IMR-90 (cell line): ENCODE measurements around the gene GPC6. TPM values are rescaled to one million over a fixed set of nuclear protein-coding genes. Genes with fewer than 3 reads are reported as not detected.

Source experiments
- ATAC-seq: fragments of 200-7000 bp; cut with Tn5 transposase; 2 replicates; pipeline ENCODE4 v1.9.1; 2020; ENCODE audit warnings: low read depth, mild to moderate bottlenecking, moderate library complexity
- BruUV-seq: library from RNA; stranded (reverse); fragments of 400-500 nt; replicated peaks from 2 replicates; lab custom pipeline; 2021; lab: Mats Ljungman, UMichigan
- CTCF ChIA-PET: fragments of 300-600 bp; formaldehyde crosslinking; extraction: SDS; loops from one replicate; lab custom pipeline; 2021; ENCODE audit warnings: antibody characterized with exemption; lab: Yijun Ruan, JAX
- POLR2A ChIA-PET: fragments of 300-600 bp; sonication (Branson Sonifier 250); formaldehyde crosslinking; loops from one replicate; lab custom pipeline; 2022; ENCODE audit warnings: antibody characterized with exemption; ENCODE audit not compliant: unreplicated experiment; lab: Charles Lee
- DNase-seq: peaks from one replicate; pipeline ENCODE4 v3.0.0; 2013
- H2AFZ ChIP-seq: replicated peaks from 2 replicates; pipeline ENCODE3; 2013; ENCODE audit warnings: low read length, mild to moderate bottlenecking; ENCODE audit not compliant: poor library complexity
- H2AK5ac ChIP-seq: 2 replicates; pipeline ENCODE4 v1.6.1; 2013; ENCODE audit warnings: low read depth, low read length, inconsistent platforms
- H2AK9ac ChIP-seq: replicated peaks from 2 replicates; pipeline ENCODE3; 2013; ENCODE audit warnings: mild to moderate bottlenecking, low read depth, low read length, moderate library complexity; ENCODE audit not compliant: poor library complexity
- H2BK120ac ChIP-seq: 2 replicates; pipeline ENCODE4 v1.6.1; 2013; ENCODE audit warnings: low read depth, low read length, inconsistent platforms
- H2BK15ac ChIP-seq: 3 replicates; pipeline ENCODE4 v1.6.1; 2013; ENCODE audit warnings: low read depth, low read length, inconsistent platforms
- H2BK20ac ChIP-seq: 2 replicates; pipeline ENCODE4 v1.6.1; 2013; ENCODE audit warnings: low read depth, mild to moderate bottlenecking, inconsistent platforms, low read length, moderate library complexity
- H2BK5ac ChIP-seq: 2 replicates; pipeline ENCODE4 v1.6.1; 2013; ENCODE audit warnings: mild to moderate bottlenecking, low read depth, low read length, inconsistent platforms; ENCODE audit not compliant: poor library complexity, severe bottlenecking
- H3K14ac ChIP-seq: replicated peaks from 2 replicates; pipeline ENCODE4 v1.6.1; 2013; ENCODE audit warnings: low read depth, low read length, inconsistent platforms
- H3K18ac ChIP-seq: 2 replicates; pipeline ENCODE4 v1.6.1; 2013; ENCODE audit warnings: low read depth, low read length, control low read depth
- H3K23ac ChIP-seq: 2 replicates; pipeline ENCODE4 v1.6.1; 2013; ENCODE audit warnings: low read depth, low read length, inconsistent platforms
- H3K27ac ChIP-seq: 2 replicates; pipeline ENCODE4 v1.5.1; 2013; ENCODE audit warnings: mild to moderate bottlenecking, control low read depth, low read length; ENCODE audit not compliant: insufficient read depth
- H3K27me3 ChIP-seq: 2 replicates; pipeline ENCODE4 v1.6.1; 2013; ENCODE audit warnings: low read length; ENCODE audit not compliant: control insufficient read depth, insufficient read depth
- H3K36me3 ChIP-seq: 2 replicates; pipeline ENCODE4 v1.6.1; 2013; ENCODE audit warnings: low read length, mixed read lengths; ENCODE audit not compliant: control insufficient read depth, insufficient read depth
- H3K4ac ChIP-seq: 2 replicates; pipeline ENCODE4 v1.6.1; 2013; ENCODE audit warnings: low read depth, low read length, inconsistent platforms
- H3K4me1 ChIP-seq: 2 replicates; pipeline ENCODE4 v1.6.1; 2013; ENCODE audit warnings: low read length, mixed read lengths; ENCODE audit not compliant: control insufficient read depth, insufficient read depth
- H3K4me2 ChIP-seq: 2 replicates; pipeline ENCODE4 v1.6.1; 2013; ENCODE audit warnings: low read depth, mild to moderate bottlenecking, control low read depth, low read length, moderate library complexity
- H3K4me3 ChIP-seq: 2 replicates; pipeline ENCODE4 v1.5.1; 2013; ENCODE audit warnings: low read depth, mild to moderate bottlenecking, control low read depth, low read length, moderate library complexity; ENCODE audit not compliant: insufficient read depth
- H3K56ac ChIP-seq: 2 replicates; pipeline ENCODE4 v1.6.1; 2013; ENCODE audit warnings: low read length, inconsistent platforms; ENCODE audit not compliant: insufficient read depth; ENCODE audit errors: extremely low read depth
- H3K79me1 ChIP-seq, 2 experiments: 2 replicates each; pipeline ENCODE4 v1.6.1; 2013; ENCODE audit warnings: low read length in 2 of 2, inconsistent platforms in 1 of 2, low read depth in 1 of 2
- H3K9ac ChIP-seq: 2 replicates; pipeline ENCODE4 v1.6.1; 2013; ENCODE audit warnings: low read depth, low read length, control low read depth
- H3K9me1 ChIP-seq: 2 replicates; pipeline ENCODE4 v1.6.1; 2013; ENCODE audit warnings: low read length, inconsistent platforms; ENCODE audit not compliant: insufficient read depth
- H3K9me3 ChIP-seq: 2 replicates; pipeline ENCODE4 v1.6.1; 2013; ENCODE audit warnings: low read length; ENCODE audit not compliant: control insufficient read depth, insufficient read depth
- H4K20me1 ChIP-seq: 2 replicates; pipeline ENCODE4 v1.6.1; 2013; ENCODE audit warnings: low read length, inconsistent platforms; ENCODE audit not compliant: insufficient read depth
- H4K5ac ChIP-seq: 2 replicates; pipeline ENCODE4 v1.6.1; 2013; ENCODE audit warnings: mild to moderate bottlenecking, low read depth, low read length, control low read depth
- H4K8ac ChIP-seq, 2 experiments: 2 replicates each; pipeline ENCODE4 v1.6.1; 2013; ENCODE audit warnings: low read depth in 2 of 2, low read length in 2 of 2, control low read depth in 1 of 2, inconsistent platforms in 1 of 2
- H4K91ac ChIP-seq: 2 replicates; pipeline ENCODE4 v1.6.1; 2013; ENCODE audit warnings: low read depth, low read length, inconsistent platforms; ENCODE audit not compliant: insufficient read depth
- CHD1 ChIP-seq: IDR thresholded peaks from 2 replicates; pipeline ENCODE4 v1.6.1; 2012; ENCODE audit warnings: low read depth, low read length, improper control_type of control experiment
- WGBS, 2 experiments: methylation state at CpG; one replicate each; pipeline versions ENCODE4 v1.1.5 to v1.1.7; 2013; ENCODE audit warnings: missing lambda C conversion rate in 2 of 2; ENCODE audit not compliant: insufficient read length in 1 of 2; ENCODE audit errors: extremely low coverage in 2 of 2; 5-methylcytosine and 5-hydroxymethylcytosine counted together
- dilution Hi-C: fragments of 300-500 bp; cut with HindIII; formaldehyde crosslinking; loops from one replicate; pipeline ENCODE4 v1.14.3; 2018; ENCODE audit warnings: low sequenced_read_pairs; ENCODE audit not compliant: unreplicated experiment
- in situ Hi-C: fragments of 300-500 bp; cut with MboI; formaldehyde crosslinking; loops from 3 replicates; pipeline ENCODE4 v1.14.3; 2019; ENCODE audit warnings: low sequenced_read_pairs, inconsistent platforms, mixed read lengths
- intact Hi-C: fragments of 100-400 bp; cut with micrococcal nuclease; formaldehyde crosslinking; loops from 2 replicates; pipeline ENCODE4 v1.10.0; 2022
- polyA plus RNA-seq, 3 experiments: library from polyadenylated mRNA; depleted of rRNA; stranded (reverse); fragments of >200 nt; gene quantifications; 2 replicates each; pipeline ENCODE4 v1.2.3, GENCODE V29; 2012; ENCODE audit warnings: low replicate concordance in 1 of 3
- total RNA-seq: library from RNA; depleted of rRNA; stranded (reverse); fragments of >200 nt; gene quantifications from 2 replicates; pipeline ENCODE4 v1.2.3, GENCODE V29; 2012

Gene GPC6
- total and polyA plus RNA-seq, 2 of the 4 experiments (the other 2 are of a cell fraction), result 14.9 to 39.4 TPM

DNA sequence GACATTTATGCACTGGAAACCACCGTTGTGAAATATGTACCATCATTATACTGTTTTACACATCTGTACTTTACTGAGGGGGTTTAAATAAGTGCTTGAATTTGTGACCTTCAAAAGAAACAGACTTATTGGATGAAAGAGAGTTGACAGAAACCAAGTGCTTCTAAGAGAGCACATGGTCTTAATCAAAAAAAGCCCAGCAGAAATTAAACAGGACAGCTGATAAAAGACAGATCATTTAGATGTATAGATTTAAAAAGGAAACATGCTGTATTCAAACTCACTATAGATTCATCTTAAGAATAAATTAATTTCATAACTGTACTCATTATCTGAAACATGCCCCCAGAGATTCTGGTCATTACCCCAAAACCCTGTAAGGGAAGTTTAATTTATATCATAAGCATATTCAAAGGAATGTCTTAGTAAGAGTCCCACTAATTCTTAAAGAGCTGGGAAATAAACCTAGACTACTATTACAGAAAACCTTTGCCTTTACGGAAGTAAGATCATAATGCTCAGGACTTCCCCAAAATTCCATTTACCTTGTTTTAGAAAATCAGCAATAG is 831.1 kb downstream of the GPC6 start:
- dilution Hi-C loops, result no loop called here
- no peak for TF ChIP-seq CHD1
- no TSS peak for BruUV-seq
- ATAC-seq, result no peak
- no CpG with 5 or more reads among the region's 2 CpGs for WGBS, 2 experiments
- no peak overlapping the region for H3K27ac ChIP-seq
- ChIA-PET CTCF (interaction anchor here (1.2 kb wide), 1 partner anchor 53 kb away, joined by 4 read pairs; no protein-coding TSS in a partner anchor), POLR2A (no interaction called here)
- H2AK9ac ChIP-seq, result no peak overlapping the region
- no peak overlapping the region for H2BK120ac ChIP-seq
- no peak overlapping the region for H2AFZ ChIP-seq
- H3K56ac ChIP-seq, result no peak overlapping the region
- H3K9me1 ChIP-seq, result 0 out of 2 replicates have a peak, but pooled peaks cover 2% of the 10 kb centered on the region
- H3K9ac ChIP-seq, result no peak overlapping the region
- intact Hi-C loops, result no loop called here
- H3K79me1 ChIP-seq, result no peaks in the 10 kb centered on the region
- H3K9me3 ChIP-seq, result no peaks in the 10 kb centered on the region
- no peak overlapping the region for H2BK5ac ChIP-seq
- H3K36me3 ChIP-seq, result no peaks in the 10 kb centered on the region
- no peaks in the 10 kb centered on the region for H3K27me3 ChIP-seq
- H3K4me3 ChIP-seq, result no peak overlapping the region
- H3K14ac ChIP-seq, result no peak overlapping the region
- H4K8ac ChIP-seq, result no peak overlapping the region
- DNase-seq, result no peak
- no peak overlapping the region for H2BK20ac ChIP-seq
- H2AK5ac ChIP-seq, result no peak overlapping the region
- no peak overlapping the region for H2BK15ac ChIP-seq
- no peak overlapping the region for H4K91ac ChIP-seq
- in situ Hi-C loops, result no loop called here
- H4K20me1 ChIP-seq, result no peaks in the 10 kb centered on the region
- H3K4ac ChIP-seq, result no peak overlapping the region
- H3K4me2 ChIP-seq, result no peak overlapping the region
- peaks cover 4% of the 10 kb centered on the region; the same call in 1 of the 2 replicates for H3K4me1 ChIP-seq
- H4K5ac ChIP-seq, result no peak overlapping the region
- no peak overlapping the region for H3K18ac ChIP-seq
- H3K23ac ChIP-seq, result no peak overlapping the region
